ENCODE data around the gene MGA.

Gene MGA

DNA sequence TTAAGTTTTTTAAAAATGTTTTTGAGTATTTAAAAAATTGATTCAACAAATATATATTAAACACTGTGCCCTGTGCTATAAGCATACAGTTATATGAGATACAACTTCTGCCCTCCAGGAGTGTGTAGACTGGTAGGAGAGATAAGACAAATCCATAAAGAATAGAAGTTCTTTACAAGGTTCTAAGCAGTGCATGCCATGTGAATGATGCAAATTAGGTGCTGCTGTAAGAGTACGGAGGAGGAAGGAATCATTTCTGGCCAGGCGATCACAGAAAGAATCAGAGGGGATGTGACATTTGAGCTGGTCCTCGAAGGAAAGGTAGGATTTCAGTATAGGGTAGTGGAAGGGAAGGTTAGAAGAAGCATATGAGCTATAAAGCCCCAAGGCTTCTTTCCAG lies 128.1 kb downstream of the MGA start:
- no peaks in the 10 kb centered on the region for H3K9me2 ChIP-seq (replicated peaks; ENCODE audit: insufficient read depth, low read length)
- no peak overlapping the region for H3K4me3 ChIP-seq (ENCODE audit: insufficient read depth, low read length, poor library complexity, severe bottlenecking)
- no peaks in the 10 kb centered on the region for H4K20me1 ChIP-seq (ENCODE audit: low read depth, low read length)
- no peak overlapping the region for H3K27ac ChIP-seq (ENCODE audit: low read depth, low read length)
- H3K79me2 ChIP-seq (ENCODE audit: insufficient read depth, low read length): no peaks in the 10 kb centered on the region
- H3K9ac ChIP-seq (ENCODE audit: low read length): no peak overlapping the region
- no peaks in the 10 kb centered on the region for H3K27me3 ChIP-seq (ENCODE audit: low read length)
- H2AFZ ChIP-seq (ENCODE audit: low read depth, low read length, severe bottlenecking): no peak overlapping the region
- H3K36me3 ChIP-seq (ENCODE audit: low read length): no peaks in the 10 kb centered on the region
- no peaks in the 10 kb centered on the region for H3K9me3 ChIP-seq (ENCODE audit: insufficient read depth, low read length)
- H3K4me2 ChIP-seq (ENCODE audit: low read depth, low read length, poor library complexity, severe bottlenecking): no peak overlapping the region
- H3F3A ChIP-seq (ENCODE audit: insufficient read depth): no peaks in the 10 kb centered on the region
- TF ChIP-seq CTCF (IDR thresholded peaks at IDR 0.05; ENCODE audit: insufficient read depth, low read length, poor library complexity, severe bottlenecking): no peak
- no peak for TF ChIP-seq EZH2phosphoT487 (conservative IDR thresholded peaks at IDR 0.05; ENCODE audit: low read length)

DNA sequence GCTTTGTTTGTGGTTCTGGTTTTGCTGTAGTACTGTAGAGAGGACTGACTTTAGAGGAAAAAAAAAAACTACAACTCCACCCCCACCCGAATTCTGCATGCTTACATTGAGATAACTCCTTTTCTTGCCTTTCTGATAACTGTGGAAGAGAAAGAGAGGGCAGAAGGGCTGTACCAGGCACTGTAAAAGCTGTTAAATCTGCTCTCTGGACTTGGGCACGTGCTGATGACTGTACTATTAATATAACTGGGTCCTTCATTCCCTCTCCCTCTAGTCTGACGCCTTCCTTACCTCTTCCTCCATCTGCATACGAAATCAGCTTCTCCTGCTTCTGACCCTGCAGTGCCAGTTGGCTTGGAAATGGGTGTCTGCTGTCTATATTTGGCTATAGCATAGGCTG lies 129.0 kb downstream of the MGA start:
- Histone ChIP-seq H3K9ac (ENCODE audit: low read length) (no peak overlapping the region), H3K9me2 (replicated peaks; ENCODE audit: insufficient read depth, low read length) (no peaks in the 10 kb centered on the region), H3K27ac (ENCODE audit: low read depth, low read length) (no peak overlapping the region), H3K4me3 (ENCODE audit: insufficient read depth, low read length, poor library complexity, severe bottlenecking) (no peak overlapping the region), H2AFZ (ENCODE audit: low read depth, low read length, severe bottlenecking) (no peak overlapping the region), H4K20me1 (ENCODE audit: low read depth, low read length) (no peaks in the 10 kb centered on the region), H3K4me2 (ENCODE audit: low read depth, low read length, poor library complexity, severe bottlenecking) (no peak overlapping the region), H3K27me3 (ENCODE audit: low read length) (no peaks in the 10 kb centered on the region), H3K36me3 (ENCODE audit: low read length) (no peaks in the 10 kb centered on the region), H3F3A (ENCODE audit: insufficient read depth) (no peaks in the 10 kb centered on the region), H3K9me3 (ENCODE audit: insufficient read depth, low read length) (no peaks in the 10 kb centered on the region), H3K79me2 (ENCODE audit: insufficient read depth, low read length) (no peaks in the 10 kb centered on the region)
- TF ChIP-seq CTCF (IDR thresholded peaks at IDR 0.05; ENCODE audit: insufficient read depth, low read length, poor library complexity, severe bottlenecking) (no peak), EZH2phosphoT487 (conservative IDR thresholded peaks at IDR 0.05; ENCODE audit: low read length) (no peak)

- H4K20me1 ChIP-seq (ENCODE audit: low read depth, low read length): no peaks in the 10 kb centered on the region
- H3K27me3 ChIP-seq (ENCODE audit: low read length): no peaks in the 10 kb centered on the region
- TF ChIP-seq EZH2phosphoT487 (conservative IDR thresholded peaks at IDR 0.05; ENCODE audit: low read length) (no peak), CTCF (IDR thresholded peaks at IDR 0.05; ENCODE audit: insufficient read depth, low read length, poor library complexity, severe bottlenecking) (no peak)
- no peak overlapping the region for H3K4me2 ChIP-seq (ENCODE audit: low read depth, low read length, poor library complexity, severe bottlenecking)
- no peaks in the 10 kb centered on the region for H3K36me3 ChIP-seq (ENCODE audit: low read length)
- no peaks in the 10 kb centered on the region for H3K9me2 ChIP-seq (replicated peaks; ENCODE audit: insufficient read depth, low read length)
- H3K4me3 ChIP-seq (ENCODE audit: insufficient read depth, low read length, poor library complexity, severe bottlenecking): no peak overlapping the region
- no peak overlapping the region for H3K27ac ChIP-seq (ENCODE audit: low read depth, low read length)
- H3K9me3 ChIP-seq (ENCODE audit: insufficient read depth, low read length): no peaks in the 10 kb centered on the region
- H3K9ac ChIP-seq (ENCODE audit: low read length): no peak overlapping the region
- H3F3A ChIP-seq (ENCODE audit: insufficient read depth): no peaks in the 10 kb centered on the region
- H3K79me2 ChIP-seq (ENCODE audit: insufficient read depth, low read length): no peaks in the 10 kb centered on the region
- no peak overlapping the region for H2AFZ ChIP-seq (ENCODE audit: low read depth, low read length, severe bottlenecking)
Measured at GRCh38 chr15:41789662-41790061, 129.5 kb downstream of the MGA start.

GRCh38 chr15:41790169-41790568 lies 130.0 kb downstream of the MGA start:
- no peak overlapping the region for H2AFZ ChIP-seq (ENCODE audit: low read depth, low read length, severe bottlenecking)
- no peaks in the 10 kb centered on the region for H3K9me2 ChIP-seq (replicated peaks; ENCODE audit: insufficient read depth, low read length)
- no peaks in the 10 kb centered on the region for H3K79me2 ChIP-seq (ENCODE audit: insufficient read depth, low read length)
- H3K4me2 ChIP-seq (ENCODE audit: low read depth, low read length, poor library complexity, severe bottlenecking): no peak overlapping the region
- H3K36me3 ChIP-seq (ENCODE audit: low read length): no peaks in the 10 kb centered on the region
- H3K27me3 ChIP-seq (ENCODE audit: low read length): no peaks in the 10 kb centered on the region
- no peaks in the 10 kb centered on the region for H4K20me1 ChIP-seq (ENCODE audit: low read depth, low read length)
- H3K27ac ChIP-seq (ENCODE audit: low read depth, low read length): no peak overlapping the region
- H3K9me3 ChIP-seq (ENCODE audit: insufficient read depth, low read length): no peaks in the 10 kb centered on the region
- H3F3A ChIP-seq (ENCODE audit: insufficient read depth): no peaks in the 10 kb centered on the region
- TF ChIP-seq CTCF (IDR thresholded peaks at IDR 0.05; ENCODE audit: insufficient read depth, low read length, poor library complexity, severe bottlenecking) (no peak), EZH2phosphoT487 (conservative IDR thresholded peaks at IDR 0.05; ENCODE audit: low read length) (no peak)
- H3K4me3 ChIP-seq (ENCODE audit: insufficient read depth, low read length, poor library complexity, severe bottlenecking): no peak overlapping the region
- no peak overlapping the region for H3K9ac ChIP-seq (ENCODE audit: low read length)

Measured in SU-DHL-6 (cell line).